Activated naive CD4-positive, alpha-beta T cell treated with anti-CD3 and anti-CD28 coated beads, Interleukin-2, amount 50 U/mL, for 16 hours (primary cell): ENCODE results near the gene LRRC15.

Experiments
- DNase-seq: peaks from one replicate; pipeline ENCODE4 v3.0.0-alpha.2; 2020

LRRC15 gene

GRCh38 chr3:194384156-194384555, 14.6 kb upstream of the LRRC15 start:
- DNase-seq: no peak

- no peak for DNase-seq
Observed at GRCh38 chr3:194383276-194383940, 13.9 kb upstream of the LRRC15 start.

GRCh38 chr3:194382892-194383223, 13.3 kb upstream of the LRRC15 start:
- no peak for DNase-seq

GRCh38 chr3:194382196-194382891, 12.8 kb upstream of the LRRC15 start:
- DNase-seq: no peak

- no peak for DNase-seq
Observed at GRCh38 chr3:194381460-194381875, 11.9 kb upstream of the LRRC15 start.

- no peak for DNase-seq
Observed at GRCh38 chr3:194380326-194380725, 10.8 kb upstream of the LRRC15 start.

GRCh38 chr3:194379651-194380050, 10.1 kb upstream of the LRRC15 start:
- DNase-seq: no peak

- no peak for DNase-seq
Observed at GRCh38 chr3:194379231-194379630, 9.7 kb upstream of the LRRC15 start.

GRCh38 chr3:194377708-194378107, 8.2 kb upstream of the LRRC15 start:
- DNase-seq: no peak

- no peak for DNase-seq
Observed at GRCh38 chr3:194376241-194376560, 6.7 kb upstream of the LRRC15 start.

- DNase-seq: no peak
Observed at GRCh38 chr3:194375473-194376240, 6.1 kb upstream of the LRRC15 start.

- DNase-seq: no peak
Observed at GRCh38 chr3:194374935-194375334, 5.4 kb upstream of the LRRC15 start.

- DNase-seq: no peak
Observed at GRCh38 chr3:194373899-194374298, 4.4 kb upstream of the LRRC15 start.

- no peak for DNase-seq
Observed at GRCh38 chr3:194373028-194373427, 3.5 kb upstream of the LRRC15 start.

GRCh38 chr3:194370753-194371152, 1.2 kb upstream of the LRRC15 start:
- no peak for DNase-seq

- no peak for DNase-seq
Observed at GRCh38 chr3:194368918-194369317, 625 bp downstream of the LRRC15 start.

GRCh38 chr3:194367992-194368841, 1.3 kb downstream of the LRRC15 start:
- DNase-seq: no peak

GRCh38 chr3:194365978-194366490, 3.5 kb downstream of the LRRC15 start:
- DNase-seq: no peak

- no peak for DNase-seq
Observed at GRCh38 chr3:194365526-194365925, 4.0 kb downstream of the LRRC15 start.

GRCh38 chr3:194364652-194365434, 4.7 kb downstream of the LRRC15 start:
- DNase-seq: no peak

- no peak for DNase-seq
Observed at GRCh38 chr3:194364314-194364651, 5.3 kb downstream of the LRRC15 start.

GRCh38 chr3:194360568-194360967, 9.0 kb downstream of the LRRC15 start:
- no peak for DNase-seq
